ENCODE data around the gene CYB561. TPM values are rescaled to one million over a fixed set of nuclear protein-coding genes. Genes with fewer than 3 reads are reported as not detected.
"Not testable (repeated sequence)": the region's sequence is repeated elsewhere in the genome, so short reads cannot be mapped to it uniquely, and the experiment has no call there.

The CYB561 gene
- total RNA-seq, 3 donors from 2014 or later, result 6.4 to 9.9 (median 8.8) TPM

DNA sequence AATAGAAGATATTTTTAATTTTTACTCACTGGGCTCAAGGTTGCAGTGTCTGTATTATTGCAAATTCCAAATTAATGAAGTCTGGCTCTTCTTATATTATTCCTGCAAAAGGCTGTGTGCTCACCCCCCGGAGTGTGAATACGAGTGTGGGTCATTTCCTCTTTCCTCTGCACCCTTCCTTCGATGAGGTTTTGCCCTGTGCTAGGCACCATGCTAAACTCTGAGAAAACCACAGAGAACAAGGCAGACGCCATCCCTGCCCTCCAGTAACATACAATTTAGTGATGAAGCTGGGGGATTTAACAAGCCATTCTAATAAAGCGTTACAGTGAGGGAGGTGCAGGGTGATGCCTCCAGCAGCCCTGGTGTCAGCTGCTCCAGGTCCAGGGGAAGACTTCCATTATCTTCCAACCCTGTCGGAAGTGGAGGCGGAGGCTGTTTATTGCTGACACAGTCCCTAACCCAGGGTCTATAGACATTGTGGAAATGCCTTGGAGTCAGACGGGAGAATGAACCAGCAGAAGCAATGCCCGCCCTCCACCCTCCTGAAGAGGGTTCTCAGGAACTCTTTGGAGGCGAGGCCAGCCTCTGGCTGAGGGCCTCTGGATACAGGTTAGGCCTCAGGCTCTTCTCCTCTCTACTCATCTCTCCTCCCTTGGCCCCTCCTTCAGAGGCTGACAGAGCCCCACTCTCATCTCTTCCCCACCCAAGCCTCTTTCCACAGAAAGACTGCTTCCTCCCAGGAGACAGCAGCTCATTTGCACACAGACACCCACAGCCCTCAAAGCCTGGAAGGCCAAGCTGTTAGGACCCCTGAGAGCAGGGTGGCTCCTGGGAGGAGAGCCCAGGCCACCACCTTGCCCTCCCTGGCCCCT lies 28.7 kb upstream of the CYB561 start:
- H3K36me3 Mint-ChIP-seq (ENCODE audit: insufficient read depth), result no peaks in the 10 kb centered on the region
- no peak overlapping the region for H3K4me3 Mint-ChIP-seq
- no peak for ATAC-seq
- DNase-seq, result no peak
- H3K4me1 Mint-ChIP-seq (ENCODE audit: low read depth), result peaks cover 17% of the 10 kb centered on the region
- no peaks in the 10 kb centered on the region for H3K9me3 Mint-ChIP-seq
- H3K27me3 Mint-ChIP-seq (ENCODE audit: low read depth), result peaks cover 21% of the 10 kb centered on the region

DNA sequence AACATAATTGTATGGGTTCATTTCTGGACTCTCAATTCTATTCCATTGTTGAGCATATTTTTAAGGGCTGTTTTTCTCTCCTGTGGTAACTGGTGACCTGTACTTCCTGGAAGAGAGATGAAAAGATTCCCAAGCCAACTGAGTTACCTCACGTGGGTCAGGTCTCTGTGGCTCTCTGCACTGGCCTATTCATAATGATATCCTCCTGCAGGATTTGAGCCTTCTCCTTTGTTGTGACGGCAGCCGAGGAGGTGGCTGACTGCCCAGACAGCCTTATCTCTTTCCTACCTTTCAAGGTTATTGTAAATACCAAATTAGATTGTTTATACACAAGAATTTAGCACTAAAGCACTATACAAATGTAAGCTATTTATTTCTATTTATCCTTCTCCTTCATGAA lies 28.1 kb upstream of the CYB561 start:
- no peak for DNase-seq
- ATAC-seq, result no peak
- Mint-ChIP-seq H3K9me3 (no peaks in the 10 kb centered on the region), H3K4me1 (ENCODE audit: low read depth) (peaks cover 16% of the 10 kb centered on the region), H3K4me3 (no peak overlapping the region), H3K36me3 (ENCODE audit: insufficient read depth) (no peaks in the 10 kb centered on the region), H3K27me3 (ENCODE audit: low read depth) (peaks cover 18% of the 10 kb centered on the region)

DNA sequence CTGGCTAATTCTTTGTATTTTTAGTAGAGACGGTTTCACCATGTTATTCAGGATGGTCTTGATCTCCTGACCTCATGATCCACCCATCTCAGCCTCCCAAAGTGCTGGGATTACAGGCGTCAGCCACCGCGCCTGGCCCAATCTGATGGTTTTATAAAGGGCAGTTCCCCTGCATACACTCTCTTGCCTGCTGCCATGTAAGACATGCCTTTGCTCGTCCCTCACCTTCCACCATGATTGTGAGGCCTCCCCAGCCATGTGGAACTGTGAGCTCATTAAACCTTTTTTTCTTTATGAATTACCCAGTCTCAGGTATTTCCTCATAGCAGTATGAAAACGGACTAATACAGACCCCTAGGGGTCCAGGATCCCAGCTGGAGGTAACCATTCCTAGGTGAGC lies 22.0 kb upstream of the CYB561 start:
- not testable (repeated sequence) for H3K4me1 Mint-ChIP-seq (ENCODE audit: low read depth); H3K36me3 Mint-ChIP-seq (ENCODE audit: insufficient read depth); H3K27me3 Mint-ChIP-seq (ENCODE audit: low read depth); H3K4me3 Mint-ChIP-seq; H3K9me3 Mint-ChIP-seq; ATAC-seq; DNase-seq

DNA sequence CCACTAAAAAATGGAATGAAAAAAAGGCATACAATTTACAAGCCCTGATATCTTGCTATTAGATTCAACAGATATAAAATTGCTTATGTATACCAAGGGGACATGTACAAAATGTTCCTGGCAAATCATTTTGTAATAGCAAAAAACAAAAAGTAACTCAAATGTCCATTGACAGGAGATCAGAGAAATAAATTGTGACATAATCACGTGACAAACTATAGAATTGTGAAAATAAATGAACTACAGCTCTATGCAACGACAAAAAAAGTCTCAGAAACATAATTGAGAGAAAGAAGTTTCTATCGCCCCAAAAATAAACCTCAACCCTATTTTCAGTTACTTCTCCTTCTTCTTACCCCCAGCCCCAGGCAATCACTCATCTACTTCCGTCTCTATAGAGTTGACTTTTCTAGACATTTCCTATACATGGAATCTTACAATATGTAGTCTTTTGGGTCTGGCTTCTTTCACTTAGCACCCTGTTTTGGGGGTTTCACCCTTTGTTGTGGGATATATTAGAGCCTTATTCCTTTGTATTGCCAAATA lies 18.7 kb upstream of the CYB561 start:
- no peak overlapping the region for H3K4me3 Mint-ChIP-seq
- ATAC-seq (no peak), DNase-seq (no peak)
- no peaks in the 10 kb centered on the region for H3K4me1 Mint-ChIP-seq (ENCODE audit: low read depth)
- H3K27me3 Mint-ChIP-seq (ENCODE audit: low read depth), result peaks cover 4% of the 10 kb centered on the region
- no peaks in the 10 kb centered on the region for H3K36me3 Mint-ChIP-seq (ENCODE audit: insufficient read depth)
- H3K9me3 Mint-ChIP-seq, result no peaks in the 10 kb centered on the region

DNA sequence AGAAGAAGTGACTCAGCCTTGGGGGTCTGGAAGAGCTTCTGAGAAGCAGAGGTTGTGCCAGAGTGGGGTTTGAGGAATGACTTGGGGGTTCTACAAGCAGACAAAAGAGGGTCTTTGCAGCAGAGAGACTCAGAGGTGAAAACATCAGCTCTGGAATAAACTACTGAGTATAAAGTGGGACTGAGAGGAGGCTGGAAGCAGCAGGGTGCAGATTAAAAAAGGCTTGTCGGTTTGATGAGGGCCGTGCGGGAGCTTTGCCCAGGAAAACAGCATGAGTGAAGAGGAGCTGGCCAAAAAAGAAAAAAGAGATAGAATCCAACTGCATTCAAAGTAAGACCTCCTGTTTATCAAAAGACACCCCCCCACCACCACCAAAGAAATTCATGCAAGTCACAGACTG lies 17.7 kb upstream of the CYB561 start:
- H3K27me3 Mint-ChIP-seq (ENCODE audit: low read depth), result peaks cover 4% of the 10 kb centered on the region
- H3K9me3 Mint-ChIP-seq, result no peaks in the 10 kb centered on the region
- H3K36me3 Mint-ChIP-seq (ENCODE audit: insufficient read depth), result no peaks in the 10 kb centered on the region
- H3K4me3 Mint-ChIP-seq, result no peak overlapping the region
- DNase-seq, result no peak
- H3K4me1 Mint-ChIP-seq (ENCODE audit: low read depth), result no peaks in the 10 kb centered on the region
- no peak for ATAC-seq

DNA sequence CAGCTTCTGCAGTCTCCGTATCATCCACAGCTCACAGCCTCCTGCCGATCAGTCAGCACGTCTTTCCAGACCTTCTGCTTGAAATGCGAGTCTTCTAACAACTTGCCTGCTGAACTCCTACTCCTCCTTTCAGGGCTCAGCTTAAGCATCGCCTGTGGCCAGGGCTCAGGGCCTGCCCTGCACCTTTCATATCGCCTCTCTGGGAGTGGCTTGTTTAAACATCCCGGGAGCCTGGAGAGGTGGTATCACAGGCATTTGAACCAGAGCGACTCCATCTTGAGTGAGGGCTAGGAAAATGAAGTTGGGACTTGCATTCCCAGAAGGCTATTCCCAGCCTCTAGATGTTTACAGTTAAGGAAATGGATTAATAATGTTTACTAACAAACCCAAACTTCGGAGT lies 13.9 kb upstream of the CYB561 start:
- DNase-seq, result no peak
- no peaks in the 10 kb centered on the region for H3K4me1 Mint-ChIP-seq (ENCODE audit: low read depth)
- H3K27me3 Mint-ChIP-seq (ENCODE audit: low read depth), result peaks cover 4% of the 10 kb centered on the region
- H3K4me3 Mint-ChIP-seq, result no peak overlapping the region
- no peaks in the 10 kb centered on the region for H3K36me3 Mint-ChIP-seq (ENCODE audit: insufficient read depth)
- no peak for ATAC-seq
- H3K9me3 Mint-ChIP-seq, result no peaks in the 10 kb centered on the region

DNA sequence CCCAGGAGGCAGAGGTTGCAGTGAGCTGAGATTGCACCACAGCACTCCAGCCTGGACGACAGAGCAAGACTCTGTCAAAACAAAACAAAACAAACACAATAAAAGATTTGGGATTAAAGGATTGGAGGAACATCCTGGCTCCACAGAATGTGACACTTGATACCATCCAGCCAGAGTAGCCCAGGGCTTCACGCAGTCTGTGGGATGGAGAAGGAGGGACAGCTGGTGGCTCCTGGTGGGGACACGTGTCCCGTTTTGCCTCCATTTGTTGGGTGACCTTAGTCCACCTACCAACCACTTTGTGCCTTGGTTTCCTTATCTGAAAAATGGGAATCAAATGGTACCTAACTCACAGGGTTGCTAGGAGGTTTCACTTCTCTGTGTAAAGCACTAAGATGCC lies 12.4 kb upstream of the CYB561 start:
- Mint-ChIP-seq H3K27me3 (ENCODE audit: low read depth) (peaks cover 3% of the 10 kb centered on the region), H3K4me1 (ENCODE audit: low read depth) (no peaks in the 10 kb centered on the region)

DNA sequence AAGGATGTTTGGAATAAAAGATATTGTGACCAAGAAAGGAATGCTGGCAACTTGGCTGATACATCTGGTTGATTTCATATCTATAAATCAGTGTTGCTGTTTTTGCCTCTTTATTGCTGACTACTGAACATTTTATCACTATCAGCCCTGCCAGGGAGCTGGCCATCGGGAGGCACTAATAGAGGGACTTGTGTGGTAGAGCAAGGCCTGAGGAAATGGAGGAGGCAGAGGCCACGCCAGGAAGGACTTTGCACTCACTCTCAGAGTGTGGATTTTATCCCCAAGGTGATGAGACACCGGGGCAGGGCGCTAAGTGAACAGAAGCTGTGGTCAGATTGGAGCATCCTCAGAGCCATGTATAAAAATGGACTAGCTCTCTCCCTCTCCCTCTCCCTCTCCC lies 9.3 kb upstream of the CYB561 start:
- H3K4me1 Mint-ChIP-seq (ENCODE audit: low read depth), result peaks cover 1% of the 10 kb centered on the region
- peaks cover 1% of the 10 kb centered on the region for H3K27me3 Mint-ChIP-seq (ENCODE audit: low read depth)
- H3K9me3 Mint-ChIP-seq, result no peaks in the 10 kb centered on the region
- H3K36me3 Mint-ChIP-seq (ENCODE audit: insufficient read depth), result no peaks in the 10 kb centered on the region
- ATAC-seq, result no peak
- DNase-seq, result no peak
- H3K4me3 Mint-ChIP-seq, result no peak overlapping the region

More for the DNA sequence above, 12.4 kb upstream of the CYB561 start:
- DNase-seq, result no peak
- H3K9me3 Mint-ChIP-seq, result no peaks in the 10 kb centered on the region
- no peak overlapping the region for H3K4me3 Mint-ChIP-seq
- no peaks in the 10 kb centered on the region for H3K36me3 Mint-ChIP-seq (ENCODE audit: insufficient read depth)
- ATAC-seq, result no peak

DNA sequence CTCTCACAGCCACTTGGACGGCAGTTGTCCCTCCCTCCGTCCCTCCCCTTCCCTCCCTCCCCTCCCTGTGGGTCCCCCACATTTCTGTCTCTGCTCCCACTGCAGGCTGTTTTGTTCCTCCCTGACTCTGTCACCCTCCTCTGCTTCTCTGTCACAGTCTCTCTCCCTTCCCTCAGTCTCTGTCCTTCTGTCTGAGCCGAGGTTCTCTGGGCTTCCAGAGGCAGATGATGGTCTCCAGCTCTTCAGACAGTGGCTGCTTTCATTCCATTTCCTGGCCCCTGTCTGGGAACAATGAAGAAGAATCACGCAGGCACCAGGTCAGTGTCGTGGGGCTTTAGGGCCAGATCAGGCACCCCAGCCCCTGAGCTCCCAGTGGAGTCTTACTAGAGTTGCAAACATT lies 8.8 kb upstream of the CYB561 start:
- ATAC-seq (no peak), DNase-seq (no peak)
- peaks cover 6% of the 10 kb centered on the region for H3K4me1 Mint-ChIP-seq (ENCODE audit: low read depth)
- H3K9me3 Mint-ChIP-seq, result no peaks in the 10 kb centered on the region
- peaks cover 1% of the 10 kb centered on the region for H3K27me3 Mint-ChIP-seq (ENCODE audit: low read depth)
- H3K36me3 Mint-ChIP-seq (ENCODE audit: insufficient read depth), result no peaks in the 10 kb centered on the region
- H3K4me3 Mint-ChIP-seq, result no peak overlapping the region

DNA sequence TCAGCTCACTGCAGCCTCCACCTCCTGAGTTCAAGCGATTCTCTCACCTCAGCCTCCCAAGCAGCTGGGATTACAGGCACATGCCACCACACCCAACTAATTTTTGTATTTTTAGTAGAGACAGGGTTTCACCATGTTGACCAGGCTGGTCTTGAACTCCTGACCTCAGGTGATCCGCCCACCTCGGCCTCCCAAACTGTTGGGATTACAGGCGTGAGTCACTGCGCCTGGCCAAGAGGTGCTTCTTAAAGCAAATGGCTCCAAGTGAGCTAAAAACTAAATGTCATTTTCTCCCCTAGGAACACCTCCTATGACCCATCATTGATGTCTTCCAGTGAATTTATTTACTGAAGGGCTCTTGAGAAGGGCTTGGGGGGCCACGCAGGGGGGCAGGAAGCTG lies 8.3 kb upstream of the CYB561 start:
- H3K4me3 Mint-ChIP-seq; H3K9me3 Mint-ChIP-seq; H3K36me3 Mint-ChIP-seq (ENCODE audit: insufficient read depth); H3K27me3 Mint-ChIP-seq (ENCODE audit: low read depth); ATAC-seq; DNase-seq; H3K4me1 Mint-ChIP-seq (ENCODE audit: low read depth): not testable (repeated sequence)

DNA sequence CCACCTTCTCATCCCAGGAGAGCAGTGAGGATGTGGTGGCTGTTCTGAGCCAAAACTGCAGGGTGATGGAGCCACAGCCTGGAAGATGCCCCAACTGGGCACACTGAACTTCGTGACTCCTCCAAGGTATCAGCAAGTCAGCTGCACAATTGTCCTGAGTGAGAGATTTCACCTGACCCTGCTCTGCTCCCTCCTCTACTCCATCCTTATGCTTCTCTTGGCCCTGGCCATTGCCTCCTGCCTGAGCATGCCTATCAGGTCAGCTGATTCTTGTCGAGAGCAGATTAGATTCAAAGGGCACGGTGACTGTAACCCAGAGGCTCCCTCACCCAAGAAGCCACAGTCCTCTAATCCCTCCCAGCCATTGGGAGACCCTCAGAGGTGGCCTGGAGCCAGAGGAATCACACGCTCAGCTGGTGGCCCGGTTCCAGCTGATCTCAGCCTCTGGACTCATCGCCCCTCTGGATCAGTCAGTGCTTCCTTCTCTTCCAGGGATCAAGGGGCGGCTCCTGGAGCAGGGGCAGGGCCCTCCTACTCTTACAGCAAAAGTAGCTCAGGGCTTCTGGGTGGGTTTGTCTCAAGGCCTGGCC lies 7.0 kb upstream of the CYB561 start:
- H3K36me3 Mint-ChIP-seq (ENCODE audit: insufficient read depth), result no peaks in the 10 kb centered on the region
- H3K4me3 Mint-ChIP-seq, result no peak overlapping the region
- no peak for ATAC-seq
- no peaks in the 10 kb centered on the region for H3K9me3 Mint-ChIP-seq
- H3K27me3 Mint-ChIP-seq (ENCODE audit: low read depth), result peaks cover 1% of the 10 kb centered on the region
- H3K4me1 Mint-ChIP-seq (ENCODE audit: low read depth), result peaks cover 11% of the 10 kb centered on the region
- DNase-seq, result no peak

DNA sequence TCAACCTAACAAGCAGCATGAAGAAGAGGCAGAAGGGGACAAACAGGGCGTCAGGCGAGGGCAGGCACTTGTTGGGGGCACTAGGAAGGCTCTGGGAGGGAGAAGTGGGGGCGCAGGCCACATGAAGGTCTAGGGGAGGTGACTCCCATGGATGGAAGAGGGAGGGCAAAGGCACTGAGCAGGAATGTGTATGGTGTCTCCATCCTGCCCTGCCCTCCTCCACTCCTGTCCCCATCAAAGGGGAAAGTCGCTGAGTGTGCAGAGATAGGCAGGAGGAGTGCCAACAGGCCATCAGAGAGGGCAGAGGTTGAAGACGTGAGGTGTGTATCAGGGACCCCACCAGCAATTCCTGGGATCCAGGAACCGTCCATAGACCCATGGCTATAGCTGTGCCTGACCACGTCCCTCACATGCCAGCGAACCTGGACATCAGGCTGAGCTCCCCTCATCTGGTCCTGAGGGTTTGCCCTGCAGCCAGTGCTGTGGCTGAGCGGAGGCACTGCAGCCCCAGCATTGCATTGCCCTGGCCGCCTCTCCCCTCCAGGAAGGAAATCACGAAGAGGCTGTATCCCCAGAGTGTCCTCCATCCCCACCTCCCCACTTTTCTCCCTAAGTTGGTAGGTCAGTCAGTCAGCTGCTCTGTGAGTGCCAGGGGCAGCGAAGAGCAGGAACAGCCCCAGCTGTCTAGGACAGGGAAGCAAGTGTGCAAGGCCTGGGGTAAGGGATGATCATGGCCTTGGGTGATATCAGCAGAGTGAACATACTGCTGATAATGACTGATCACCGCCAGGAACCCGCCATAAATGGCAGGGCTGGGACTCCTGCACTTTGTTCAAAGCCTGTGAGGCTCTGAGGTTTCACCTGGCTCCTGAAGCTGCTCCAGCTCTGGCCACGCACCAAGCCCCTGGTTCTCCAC lies 6.2 kb upstream of the CYB561 start:
- no peak overlapping the region for H3K4me3 Mint-ChIP-seq
- H3K4me1 Mint-ChIP-seq (ENCODE audit: low read depth), result peaks cover 17% of the 10 kb centered on the region
- no peaks in the 10 kb centered on the region for H3K9me3 Mint-ChIP-seq
- ATAC-seq, result no peak
- no peak for DNase-seq
- H3K36me3 Mint-ChIP-seq (ENCODE audit: insufficient read depth), result no peaks in the 10 kb centered on the region
- peaks cover 1% of the 10 kb centered on the region for H3K27me3 Mint-ChIP-seq (ENCODE audit: low read depth)

DNA sequence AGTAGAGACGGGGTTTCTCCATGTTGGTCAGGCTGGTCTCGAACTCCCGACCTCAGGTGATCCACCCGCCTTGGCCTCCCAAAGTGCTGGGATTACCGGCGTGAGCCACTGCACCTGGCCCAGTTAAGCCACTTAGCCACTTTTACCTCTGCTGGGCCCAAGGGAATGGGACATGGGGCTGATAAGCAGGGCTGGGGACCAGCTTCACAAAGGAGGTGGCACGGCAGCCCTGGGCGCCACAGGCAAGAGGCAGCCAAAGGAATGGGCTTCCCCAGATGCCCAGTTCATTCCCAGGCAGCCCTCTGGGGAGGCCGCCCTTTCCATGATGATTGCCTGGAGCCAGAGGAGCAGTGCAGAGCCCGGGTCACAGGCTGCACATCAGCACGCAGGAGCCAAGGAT lies 5.0 kb upstream of the CYB561 start:
- Mint-ChIP-seq H3K4me3 (no peak overlapping the region), H3K4me1 (ENCODE audit: low read depth) (peaks cover 20% of the 10 kb centered on the region), H3K9me3 (no peaks in the 10 kb centered on the region), H3K36me3 (ENCODE audit: insufficient read depth) (no peaks in the 10 kb centered on the region), H3K27me3 (ENCODE audit: low read depth) (peaks cover 1% of the 10 kb centered on the region)
- DNase-seq, result no peak
- no peak for ATAC-seq

DNA sequence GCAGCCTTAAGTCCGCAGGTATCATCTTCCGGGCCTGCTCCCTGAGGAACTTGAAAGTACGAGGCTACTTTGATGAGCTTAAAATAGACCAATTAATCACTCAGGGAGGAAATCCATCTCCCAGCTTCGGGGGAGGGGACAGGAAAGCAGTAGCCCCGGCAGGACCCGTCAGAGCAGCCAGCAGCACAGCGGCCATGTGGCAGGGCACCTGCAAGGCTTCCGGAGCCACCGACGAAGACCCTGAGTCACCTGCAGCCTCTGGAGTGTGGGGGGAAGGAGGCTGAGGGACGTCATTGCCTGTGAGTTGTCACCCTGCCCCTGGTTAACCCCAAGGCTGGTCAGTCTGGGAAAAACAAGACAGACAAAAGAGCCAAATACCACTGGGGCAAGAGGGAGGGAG lies 4.4 kb upstream of the CYB561 start:
- no peak for ATAC-seq
- DNase-seq, result no peak
- peaks cover 20% of the 10 kb centered on the region for H3K4me1 Mint-ChIP-seq (ENCODE audit: low read depth)
- H3K27me3 Mint-ChIP-seq (ENCODE audit: low read depth), result peaks cover 1% of the 10 kb centered on the region
- no peaks in the 10 kb centered on the region for H3K36me3 Mint-ChIP-seq (ENCODE audit: insufficient read depth)
- no peaks in the 10 kb centered on the region for H3K9me3 Mint-ChIP-seq
- no peak overlapping the region for H3K4me3 Mint-ChIP-seq
